DOHH2 (cell line): ENCODE data around the gene RSPO4.

ENCODE experiments used
- H3F3A ChIP-seq: fragments of 200-600 bp; sonication (generic), shearing (Covaris generic); 2 replicates; pipeline ENCODE4 v1.6.0; 2016; ENCODE audit warnings: antibody characterized with exemption, mild to moderate bottlenecking; ENCODE audit not compliant: control insufficient read depth, insufficient read depth
- H3K27ac ChIP-seq: fragments of 200-600 bp; sonication (generic); 2 replicates; pipeline ENCODE4 v1.5.1; 2014; ENCODE audit warnings: low read depth, mild to moderate bottlenecking, low read length, moderate library complexity
- H3K27me3 ChIP-seq: fragments of 200-600 bp; sonication (generic); 2 replicates; pipeline ENCODE4 v1.6.1; 2014; ENCODE audit warnings: mild to moderate bottlenecking, low read length, mixed read lengths; ENCODE audit not compliant: control insufficient read depth
- H3K36me3 ChIP-seq: fragments of 200-600 bp; sonication (generic); 2 replicates; pipeline ENCODE4 v1.6.1; 2014; ENCODE audit warnings: mild to moderate bottlenecking, low read length, moderate library complexity, mixed read lengths; ENCODE audit not compliant: control insufficient read depth
- H3K4me1 ChIP-seq: fragments of 200-600 bp; sonication (generic); 2 replicates; pipeline ENCODE4 v1.6.1; 2014; ENCODE audit warnings: mild to moderate bottlenecking, low read length, mixed read lengths; ENCODE audit not compliant: control insufficient read depth
- H3K4me2 ChIP-seq: fragments of 200-600 bp; sonication (generic); 2 replicates; pipeline ENCODE4 v1.6.0; 2014; ENCODE audit warnings: mild to moderate bottlenecking, low read length, moderate library complexity
- H3K4me3 ChIP-seq: fragments of 200-600 bp; sonication (generic); 2 replicates; pipeline ENCODE4 v1.5.1; 2014; ENCODE audit warnings: mild to moderate bottlenecking, low read length, mixed read lengths
- H3K79me2 ChIP-seq: fragments of 200-600 bp; sonication (generic); 2 replicates; pipeline ENCODE4 v1.6.1; 2014; ENCODE audit warnings: mild to moderate bottlenecking, low read length, mixed read lengths; ENCODE audit not compliant: control insufficient read depth
- H3K9me2 ChIP-seq: fragments of 200-600 bp; sonication (generic); replicated peaks from 2 replicates; pipeline ENCODE4 v1.6.1; 2014; ENCODE audit warnings: mild to moderate bottlenecking, low read length, mixed read lengths; ENCODE audit not compliant: control insufficient read depth
- H3K9me3 ChIP-seq: fragments of 200-600 bp; sonication (generic); 2 replicates; pipeline ENCODE4 v1.6.1; 2014; ENCODE audit warnings: antibody characterized with exemption, low read length, mixed read lengths; ENCODE audit not compliant: control insufficient read depth, insufficient read depth
- H4K20me1 ChIP-seq: fragments of 200-600 bp; sonication (generic); 2 replicates; pipeline ENCODE4 v1.6.0; 2014; ENCODE audit warnings: low read depth, mild to moderate bottlenecking, antibody characterized with exemption, low read length, moderate library complexity; ENCODE audit not compliant: control insufficient read depth, insufficient read depth
- CTCF ChIP-seq: fragments of 200-600 bp; sonication (generic); IDR thresholded peaks from one replicate; pipeline ENCODE4 v1.5.1; 2014; ENCODE audit warnings: antibody characterized with exemption, mild to moderate bottlenecking, low read depth, low read length; ENCODE audit not compliant: poor library complexity, severe bottlenecking
- EZH2phosphoT487 ChIP-seq: fragments of 200-600 bp; sonication (generic); IDR thresholded peaks from 2 replicates; pipeline ENCODE4 v1.6.1; 2017; ENCODE audit warnings: borderline replicate concordance, mild to moderate bottlenecking, antibody characterized with exemption, low read length, moderate library complexity, mixed read lengths

RSPO4 gene

GRCh38 chr20:998231-998830 is 3.8 kb downstream of the RSPO4 start:
- Histone ChIP-seq H3K27me3 (no peaks in the 10 kb centered on the region), H3K36me3 (no peaks in the 10 kb centered on the region), H3K27ac (no peak overlapping the region), H3K4me3 (no peak overlapping the region), H3F3A (no peaks in the 10 kb centered on the region), H3K4me2 (no peak overlapping the region), H3K9me2 (no peaks in the 10 kb centered on the region), H3K9me3 (no peaks in the 10 kb centered on the region), H3K4me1 (no peaks in the 10 kb centered on the region), H3K79me2 (no peaks in the 10 kb centered on the region), H4K20me1 (no peaks in the 10 kb centered on the region)
- TF ChIP-seq CTCF: no peak
- TF ChIP-seq EZH2phosphoT487: no peak

GRCh38 chr20:997486-997885 is 4.6 kb downstream of the RSPO4 start:
- H3K36me3 ChIP-seq: no peaks in the 10 kb centered on the region
- no peak overlapping the region for H3K4me3 ChIP-seq
- no peak overlapping the region for H3K4me2 ChIP-seq
- no peaks in the 10 kb centered on the region for H3K9me3 ChIP-seq
- no peak overlapping the region for H3K27ac ChIP-seq
- H3K4me1 ChIP-seq: no peaks in the 10 kb centered on the region
- no peaks in the 10 kb centered on the region for H3K27me3 ChIP-seq
- no peaks in the 10 kb centered on the region for H3K9me2 ChIP-seq
- H3K79me2 ChIP-seq: no peaks in the 10 kb centered on the region
- TF ChIP-seq CTCF (no peak), EZH2phosphoT487 (no peak)
- no peaks in the 10 kb centered on the region for H4K20me1 ChIP-seq
- H3F3A ChIP-seq: no peaks in the 10 kb centered on the region

GRCh38 chr20:997016-997415 is 5.1 kb downstream of the RSPO4 start:
- Histone ChIP-seq H3K9me3 (no peaks in the 10 kb centered on the region), H3F3A (no peaks in the 10 kb centered on the region), H3K27me3 (no peaks in the 10 kb centered on the region), H3K79me2 (no peaks in the 10 kb centered on the region), H4K20me1 (no peaks in the 10 kb centered on the region), H3K4me1 (no peaks in the 10 kb centered on the region), H3K9me2 (no peaks in the 10 kb centered on the region), H3K4me3 (no peak overlapping the region), H3K4me2 (no peak overlapping the region), H3K36me3 (no peaks in the 10 kb centered on the region), H3K27ac (no peak overlapping the region)
- no peak for TF ChIP-seq CTCF
- no peak for TF ChIP-seq EZH2phosphoT487
